HG02610 (cell line): ENCODE measurements around the gene RNU1-3.
"Not testable (repeated sequence)": the region's sequence is repeated elsewhere in the genome, so short reads cannot be mapped to it uniquely, and the experiment has no call there.

Experiments
- ATAC-seq: cut with Tn5 transposase; IDR thresholded peaks from one replicate; pipeline ENCODE4 v1.9.1; 2021; ENCODE audit warnings: mild to moderate bottlenecking, moderate library complexity; ENCODE audit not compliant: unreplicated experiment

The RNU1-3 gene

DNA sequence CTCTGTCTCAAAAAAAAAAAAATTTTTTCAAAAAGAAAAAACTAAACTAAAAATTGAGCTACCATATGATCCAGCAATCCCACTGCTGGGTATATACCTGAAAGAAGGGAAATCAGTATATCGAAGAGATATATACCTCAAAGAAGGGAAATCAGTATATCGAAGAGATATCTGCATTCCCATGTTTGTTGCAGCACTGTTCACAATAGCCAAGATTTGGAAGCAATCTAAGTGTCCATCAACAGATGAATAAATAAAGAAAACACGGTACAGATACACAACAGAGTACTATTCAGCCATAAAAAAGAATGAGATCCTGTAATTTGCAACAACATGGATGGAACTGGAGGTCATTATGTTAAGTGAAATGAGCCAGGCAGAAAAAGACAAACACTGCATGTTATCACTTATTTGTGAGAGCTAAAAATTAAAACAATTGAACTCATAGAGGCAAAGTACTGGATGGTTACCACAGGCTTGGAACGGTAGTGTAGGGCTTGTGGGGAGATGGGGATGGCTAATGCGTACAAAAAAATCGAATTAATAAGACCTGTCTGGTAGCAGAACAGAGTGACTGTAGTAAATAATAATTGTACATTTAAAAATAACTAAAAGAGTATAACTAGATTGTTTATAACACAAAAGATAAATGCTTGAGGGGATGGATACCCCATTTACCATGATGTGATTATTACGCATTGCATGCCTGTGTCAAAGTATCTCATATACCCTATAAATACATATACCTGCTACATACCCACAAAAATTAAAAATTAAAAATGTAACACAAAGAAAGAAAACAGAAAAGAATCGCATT lies 25.4 kb downstream of the RNU1-3 start:
- ATAC-seq: not testable (repeated sequence)

DNA sequence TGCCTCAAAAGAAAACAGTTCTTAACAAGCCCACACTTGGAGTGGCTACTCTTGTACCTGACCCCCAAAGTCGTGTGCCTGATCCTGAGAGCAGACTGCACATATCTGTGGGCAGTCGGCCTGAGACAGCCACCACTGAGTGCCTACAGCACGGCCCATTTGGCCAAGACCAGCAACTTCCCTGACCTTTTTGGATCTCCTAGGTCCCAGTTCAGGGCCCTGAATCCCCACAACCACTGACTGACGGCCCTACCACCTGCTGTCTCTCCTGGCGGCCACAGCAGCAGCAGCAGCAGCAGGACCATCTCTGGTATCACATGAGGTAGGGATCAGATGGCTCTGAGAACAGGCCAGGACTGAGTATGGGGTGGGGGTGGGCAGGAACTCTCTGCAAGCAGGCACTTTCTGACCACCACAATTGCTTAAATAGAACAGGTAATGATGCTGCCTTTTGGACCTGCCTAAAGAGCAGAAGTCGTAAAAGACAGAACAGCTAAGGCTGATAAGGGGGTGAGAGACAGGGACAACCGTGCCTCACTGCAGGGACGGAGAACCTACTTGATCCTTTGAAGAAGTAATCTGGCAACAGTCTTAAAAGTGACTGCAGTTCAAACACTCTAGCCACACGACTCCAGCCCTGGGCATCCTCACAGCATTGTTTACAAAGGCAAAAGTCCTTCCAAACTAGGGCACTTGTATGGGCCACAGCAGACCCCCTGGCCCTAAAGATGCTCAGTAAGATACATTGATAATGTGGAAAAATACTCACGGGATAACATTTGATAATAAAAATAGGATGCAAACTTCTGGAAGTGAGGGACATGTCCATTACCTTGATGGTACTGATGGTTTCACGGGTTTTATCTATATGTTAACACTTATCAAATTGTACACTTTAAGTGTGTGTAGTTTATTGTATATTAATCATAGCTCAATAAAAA lies 27.4 kb downstream of the RNU1-3 start:
- ATAC-seq: not testable (repeated sequence)

GRCh38 chr1:16637941-16638778 lies 28.6 kb downstream of the RNU1-3 start:
- not testable (repeated sequence) for ATAC-seq

DNA sequence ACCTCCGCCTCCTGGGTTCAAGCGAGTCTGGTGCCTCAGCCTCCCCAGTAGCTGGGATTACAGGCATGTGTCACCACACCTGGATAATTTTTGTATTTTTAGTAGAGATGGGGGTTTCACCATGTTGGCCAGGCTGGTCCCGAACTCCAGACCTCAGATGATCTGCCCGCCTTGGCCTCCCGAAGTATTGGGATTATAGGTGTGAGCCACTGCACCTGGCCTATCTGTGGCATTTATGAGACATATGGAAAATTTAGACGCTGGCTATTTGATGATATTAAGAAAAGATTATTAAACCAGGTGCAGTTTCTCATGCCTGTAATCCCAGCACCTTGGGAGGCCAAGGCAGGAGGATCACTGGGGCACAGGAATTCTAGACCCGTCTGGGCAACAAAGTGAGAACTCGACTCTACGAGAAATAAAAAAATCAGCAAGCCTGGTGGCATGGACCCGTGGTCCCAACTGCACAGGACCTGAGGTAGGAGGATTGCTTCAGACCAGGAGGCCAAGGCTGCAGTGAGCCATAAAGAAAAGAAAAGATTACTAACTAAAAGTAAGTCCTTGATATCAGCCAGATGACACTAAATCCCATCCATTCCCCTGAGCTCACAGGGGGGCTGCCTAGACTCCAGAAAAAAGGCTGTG lies 30.1 kb downstream of the RNU1-3 start:
- ATAC-seq: not testable (repeated sequence)

- ATAC-seq: not testable (repeated sequence)
These were observed 30.8 kb downstream of the RNU1-3 start for GRCh38 chr1:16635959-16636358.

GRCh38 chr1:16633540-16634282 lies 33.0 kb downstream of the RNU1-3 start:
- ATAC-seq: not testable (repeated sequence)

- ATAC-seq: not testable (repeated sequence)
These were observed 34.5 kb downstream of the RNU1-3 start for GRCh38 chr1:16632044-16632850.

- no peak for ATAC-seq
These were observed 35.3 kb downstream of the RNU1-3 start for GRCh38 chr1:16631248-16632043.

GRCh38 chr1:16630661-16631247 lies 36.0 kb downstream of the RNU1-3 start:
- ATAC-seq: no peak

DNA sequence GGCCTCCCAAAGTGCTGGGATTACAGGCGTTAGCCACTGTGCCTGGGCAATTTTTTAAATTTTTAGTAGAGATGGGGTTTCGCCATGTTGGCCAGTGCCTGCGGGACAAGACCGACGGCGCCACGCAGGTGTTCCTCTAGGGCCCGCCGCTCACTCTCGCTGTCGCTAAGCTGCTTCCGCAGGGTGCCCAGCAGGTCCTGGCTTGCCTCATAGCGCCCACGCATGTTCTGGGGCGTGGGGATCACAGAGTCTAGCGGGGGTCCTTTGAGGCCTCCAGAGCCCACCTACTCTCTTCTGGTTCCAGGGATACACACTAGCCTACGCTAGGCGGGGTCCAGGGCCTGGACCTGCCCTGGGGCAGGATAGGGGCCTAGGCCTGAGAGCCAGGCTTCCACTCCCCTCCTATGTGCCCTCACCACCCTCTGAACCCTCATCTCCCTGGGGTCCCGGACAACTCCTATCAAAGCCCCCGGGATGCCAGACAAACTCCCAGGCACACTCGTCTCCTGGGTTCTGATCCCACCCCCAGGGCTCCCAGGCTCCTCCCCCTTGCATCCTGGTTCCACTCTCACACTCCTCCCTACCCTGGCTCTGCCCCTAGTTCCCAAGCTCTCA lies 36.7 kb downstream of the RNU1-3 start:
- ATAC-seq: not testable (repeated sequence)

DNA sequence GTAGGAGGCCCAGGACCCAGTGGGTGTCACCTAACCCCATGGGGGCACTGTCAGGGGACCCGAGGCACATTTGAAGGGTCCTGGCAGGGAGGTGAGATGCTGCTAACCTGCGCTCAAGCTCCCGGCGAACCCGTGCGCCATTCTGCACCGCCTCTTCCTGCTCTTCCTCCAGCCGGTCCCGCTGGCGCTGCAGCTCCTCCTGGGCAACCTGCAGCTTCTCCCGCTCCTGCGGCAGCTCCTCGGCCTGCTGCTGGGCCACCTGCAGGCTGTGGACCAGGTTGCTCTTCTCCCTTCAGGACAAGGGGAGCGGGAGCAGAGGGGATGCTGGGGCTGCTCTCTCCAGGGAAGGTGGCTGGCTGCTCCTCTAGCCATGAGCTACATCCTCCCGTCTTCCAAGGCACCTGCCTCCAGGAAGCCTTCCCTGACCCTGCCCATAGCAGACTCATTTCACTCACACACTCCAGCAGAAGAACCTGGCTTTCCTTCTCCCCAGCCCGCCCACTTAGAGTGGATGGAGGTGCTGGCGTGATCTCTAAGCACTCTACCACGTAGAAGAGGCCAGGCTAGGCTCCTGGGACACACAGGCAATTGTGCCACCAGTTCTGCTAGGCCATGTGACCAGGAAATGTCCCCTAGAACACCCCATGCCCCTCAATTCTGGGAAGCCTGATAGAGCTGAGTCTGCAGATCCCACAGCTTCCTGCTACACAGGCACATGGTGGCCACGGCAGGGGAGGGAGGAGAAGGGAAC lies 38.2 kb downstream of the RNU1-3 start:
- ATAC-seq: no peak

DNA sequence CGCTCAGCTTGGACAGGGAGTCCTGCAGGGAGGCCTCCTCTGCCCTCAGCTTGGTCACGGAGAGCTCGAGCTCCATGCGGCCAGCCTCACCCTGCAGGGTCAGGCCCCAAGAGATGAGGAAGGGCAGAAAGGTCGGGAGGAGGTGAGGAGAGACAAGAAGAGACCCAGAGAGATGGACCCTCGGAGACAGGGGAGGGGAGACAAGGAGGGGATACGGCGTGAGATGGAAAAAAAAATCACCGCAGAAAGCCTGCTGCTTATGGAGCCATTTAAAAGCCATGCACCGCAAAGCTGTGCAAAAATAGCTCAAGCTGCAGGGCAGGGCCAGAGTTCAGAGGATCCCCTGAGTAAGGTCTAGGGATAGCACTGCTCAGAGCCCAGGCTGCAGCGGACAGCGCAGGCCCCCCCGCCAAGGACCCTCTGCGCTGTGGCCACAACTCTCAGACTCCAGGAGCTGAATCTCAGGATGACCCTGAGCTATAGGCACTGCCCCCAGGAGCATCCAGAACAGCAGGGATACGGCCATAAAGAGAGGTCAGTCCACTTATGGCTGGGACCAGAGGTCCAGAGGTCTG lies 40.3 kb downstream of the RNU1-3 start:
- ATAC-seq: not testable (repeated sequence)

- no peak for ATAC-seq
These were observed 41.0 kb downstream of the RNU1-3 start for GRCh38 chr1:16625497-16626408.

DNA sequence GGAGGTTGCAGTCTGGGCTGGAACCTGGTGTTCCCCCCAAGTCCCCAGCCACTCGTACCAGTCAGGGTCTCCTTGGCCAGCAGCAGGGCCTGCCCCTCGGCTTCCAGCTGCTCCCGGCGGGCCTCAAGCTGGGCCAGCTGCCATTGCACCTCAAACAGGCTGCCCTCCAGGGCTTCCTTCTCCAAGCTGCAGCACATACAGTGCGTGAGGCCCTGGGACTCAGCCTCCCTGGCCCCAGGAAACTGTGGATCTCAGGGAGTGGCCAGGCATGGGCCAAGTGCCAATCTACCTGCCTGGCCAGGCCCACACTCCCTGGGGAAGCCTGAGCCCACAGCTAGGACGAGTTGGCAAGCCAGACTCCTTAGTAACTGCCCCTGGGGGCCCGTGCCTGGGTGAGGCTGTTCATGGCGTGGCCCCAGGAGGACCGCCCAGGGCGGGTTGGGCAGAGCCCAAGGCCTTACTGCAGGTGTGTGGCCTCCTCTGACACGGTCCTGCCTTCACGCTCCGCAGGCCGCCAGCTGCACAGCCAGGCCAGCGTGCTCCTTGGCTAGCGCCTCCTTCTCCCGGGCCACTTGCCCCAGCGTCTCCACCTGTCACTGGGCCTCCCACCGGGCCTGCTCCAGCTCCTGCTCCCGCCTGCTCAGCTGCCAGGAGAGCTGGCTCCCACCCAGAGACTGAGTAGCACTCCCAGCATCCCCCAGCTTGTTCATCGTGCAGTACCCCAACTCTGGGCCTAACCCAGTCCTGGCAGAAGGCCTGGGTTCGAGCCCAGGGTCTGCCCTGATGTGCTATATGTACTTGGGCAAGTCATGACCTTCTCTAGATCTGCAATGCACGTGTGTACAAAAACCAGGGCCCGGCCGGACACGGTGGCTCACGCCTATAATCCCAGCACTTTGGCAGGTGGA lies 42.7 kb downstream of the RNU1-3 start:
- ATAC-seq: not testable (repeated sequence)
